SHP77 treated with DMSO at 0.1 percent for 48 hours (cell line): ENCODE data around the gene KCNH4.
"Not testable (repeated sequence)": the region's sequence is repeated elsewhere in the genome, so short reads cannot be mapped to it uniquely, and the experiment has no call there.

Source experiments
- DNase-seq: peaks from one replicate; lab custom pipeline; 2025; lab: John Stamatoyannopoulos, UW

Gene KCNH4

DNA sequence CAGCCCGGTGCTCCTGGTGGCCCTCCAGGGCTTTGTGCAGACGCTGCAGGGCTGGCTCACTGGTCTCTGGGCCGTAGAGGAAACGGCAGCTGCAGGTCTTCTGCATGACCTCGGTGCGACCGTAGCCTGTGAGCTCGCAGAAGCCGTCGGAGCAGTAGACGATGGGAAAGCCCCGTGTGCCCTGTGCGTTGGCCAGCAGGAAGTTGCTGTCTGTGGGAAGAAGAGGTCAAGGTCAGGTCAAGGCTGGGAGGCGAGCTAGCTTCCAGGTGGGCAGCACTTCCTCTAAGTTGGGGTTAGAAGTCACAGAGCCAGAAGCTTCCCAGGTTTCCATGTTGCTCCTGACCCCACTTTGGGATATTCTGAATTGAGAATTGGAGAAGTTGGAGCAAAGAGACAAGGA is 2.1 kb downstream of the KCNH4 start:
- DNase-seq, result peak; percentile 4

DNA sequence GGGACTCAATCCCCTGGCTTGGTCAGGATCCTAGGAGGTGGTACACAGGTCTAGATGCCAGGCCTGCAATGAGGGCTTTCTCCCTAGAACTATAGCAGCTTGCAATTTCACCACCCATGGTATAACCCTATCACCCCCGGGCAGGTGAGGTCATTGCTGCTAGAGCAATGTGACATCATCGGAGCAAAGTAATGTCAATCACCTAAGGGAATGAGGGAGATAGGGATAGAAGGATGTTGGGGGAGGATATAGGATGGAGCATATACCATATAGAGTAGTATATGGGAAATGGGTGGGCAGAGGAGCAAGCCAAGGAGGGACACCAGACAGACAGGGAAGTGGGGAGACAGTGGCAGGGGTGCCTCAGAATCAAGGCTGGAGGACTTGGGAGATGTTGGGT is 3.3 kb downstream of the KCNH4 start:
- no peak for DNase-seq

DNA sequence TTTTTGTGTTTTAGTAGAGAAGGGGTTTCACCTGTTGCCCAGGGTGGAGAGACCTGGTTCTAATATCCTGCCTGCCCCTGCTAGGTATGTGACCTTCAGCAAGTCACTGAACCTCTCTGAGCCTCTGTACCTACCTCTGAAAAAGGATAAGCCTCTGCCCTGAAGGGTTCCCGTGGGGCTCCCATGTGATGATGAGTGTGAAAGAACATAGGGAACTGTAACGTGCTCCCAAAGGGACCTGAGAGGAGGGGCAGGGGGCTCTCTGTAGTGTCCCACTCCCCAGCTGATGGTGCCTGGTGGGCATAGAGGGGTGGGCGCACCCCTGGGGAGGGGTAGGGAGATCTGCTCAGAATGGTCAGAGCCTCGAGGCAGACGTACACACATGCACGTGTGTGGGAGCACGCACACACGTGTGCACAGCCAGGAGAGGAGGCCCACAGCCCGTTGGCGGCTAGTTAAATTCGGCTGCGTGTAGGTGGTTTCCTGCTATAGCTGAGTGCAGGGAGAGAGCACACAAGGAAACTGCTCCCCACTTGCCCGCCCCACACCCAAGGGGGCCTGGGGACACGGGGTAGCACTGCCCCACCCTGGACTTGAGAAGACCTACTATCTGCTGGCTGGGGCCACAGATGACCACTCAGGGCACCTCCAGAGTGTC is 6.7 kb downstream of the KCNH4 start:
- DNase-seq, result no peak

GRCh38 chr17:42171831-42172230 is 9.1 kb downstream of the KCNH4 start:
- no peak for DNase-seq

- DNase-seq, result no peak
Observed at GRCh38 chr17:42169351-42169750, 11.6 kb downstream of the KCNH4 start.

DNA sequence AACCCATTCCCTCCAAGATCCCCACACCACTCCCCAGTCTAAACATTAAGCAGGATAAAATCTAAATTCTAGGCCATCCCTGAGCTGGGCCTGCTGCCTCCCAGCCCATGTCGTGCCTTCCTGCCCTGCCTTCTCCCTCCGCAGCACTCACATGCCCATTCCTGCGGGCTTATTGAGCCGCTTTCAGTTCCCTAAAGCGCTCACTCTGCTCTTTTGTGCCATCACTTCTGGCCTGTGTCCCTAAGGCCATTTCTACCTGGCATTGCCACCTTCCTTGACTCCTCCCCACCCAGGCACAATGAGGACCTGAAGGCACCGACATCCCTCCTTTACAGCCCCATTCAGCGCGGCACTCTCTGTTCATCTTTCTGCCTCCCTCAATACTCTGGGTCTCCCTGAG is 13.1 kb downstream of the KCNH4 start:
- DNase-seq, result no peak

DNA sequence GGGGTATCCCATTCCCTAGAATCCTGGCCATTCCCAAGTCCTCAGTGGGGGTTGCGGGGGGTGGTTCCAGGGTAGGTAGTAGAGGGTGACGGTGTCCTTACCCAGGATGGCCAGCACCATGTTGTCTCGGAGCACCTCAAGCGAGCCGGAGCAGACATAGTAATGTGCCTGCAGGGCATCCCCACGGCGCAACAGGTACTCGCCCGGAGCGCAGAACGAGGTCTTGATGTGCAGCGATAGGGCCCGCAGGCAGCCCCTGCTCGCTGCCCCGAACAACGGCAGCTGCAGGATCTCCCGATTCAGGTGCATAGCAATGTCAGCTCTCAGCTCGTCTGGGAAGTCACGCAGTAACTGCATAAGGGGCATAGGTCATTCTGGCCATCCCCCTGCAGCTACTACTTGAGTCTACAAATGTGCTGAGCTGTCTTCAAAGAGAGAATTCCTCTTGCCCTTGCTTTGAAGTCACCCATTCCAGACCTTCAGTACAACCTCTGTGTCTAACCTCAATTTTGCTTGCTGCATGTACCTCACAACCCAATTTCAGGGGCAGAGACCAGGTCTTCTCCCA is 14.7 kb downstream of the KCNH4 start:
- no peak for DNase-seq

GRCh38 chr17:42165751-42166150 is 15.2 kb downstream of the KCNH4 start:
- no peak for DNase-seq

DNA sequence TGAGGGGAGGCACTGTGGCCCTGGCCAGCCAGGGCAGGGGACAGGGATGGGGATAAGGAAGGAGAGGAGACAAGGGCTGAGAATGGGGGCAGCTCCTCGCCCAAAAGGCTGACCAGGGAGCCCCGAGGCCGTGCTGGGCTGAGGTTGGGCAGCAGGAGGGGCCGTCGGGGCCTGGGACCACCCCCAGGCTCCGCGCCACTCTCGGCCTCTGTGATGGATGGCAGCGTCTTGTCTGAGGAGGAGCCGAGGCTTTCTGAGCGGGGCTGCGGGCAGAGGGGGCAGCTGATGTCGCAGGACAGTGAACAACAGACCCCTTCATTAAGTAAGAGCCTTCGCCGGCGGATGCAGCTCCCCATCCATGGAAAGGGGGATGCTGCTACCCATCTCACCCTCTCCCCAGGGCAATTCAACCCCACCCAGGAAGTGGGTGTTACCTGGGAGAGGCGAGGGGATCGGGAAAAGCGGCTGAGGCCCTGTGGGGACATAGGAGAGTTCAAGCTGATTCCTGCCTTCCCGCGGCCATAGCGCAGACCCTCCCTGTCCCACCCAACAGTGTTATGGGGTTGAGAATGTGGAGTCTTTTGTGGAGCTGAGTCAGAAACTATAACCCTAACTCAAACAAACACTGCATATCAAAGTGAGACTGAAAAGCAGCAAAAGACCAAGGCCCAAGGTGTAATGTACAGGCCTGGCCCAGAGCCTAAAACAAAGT is 17.1 kb downstream of the KCNH4 start:
- DNase-seq, result no peak

GRCh38 chr17:42163113-42163512 is 17.8 kb downstream of the KCNH4 start:
- DNase-seq, result no peak

DNA sequence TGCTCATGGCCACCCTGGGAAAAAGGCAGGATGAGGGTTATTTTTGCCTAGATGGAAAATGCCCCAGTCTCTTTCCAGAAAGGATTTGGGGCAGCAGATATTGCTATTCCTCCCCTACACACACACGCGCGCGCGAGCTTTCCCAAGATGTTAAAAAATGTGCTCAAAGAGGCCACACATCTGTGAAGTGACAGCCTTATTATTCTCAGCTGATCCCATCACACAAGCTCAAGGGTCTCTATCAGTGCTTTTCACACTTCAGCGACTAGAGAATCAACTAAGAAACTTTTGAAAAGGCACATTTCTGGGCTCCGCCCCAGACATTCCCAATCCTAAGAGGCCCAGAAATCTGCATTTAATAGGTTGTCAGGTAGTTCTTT is 20.4 kb downstream of the KCNH4 start:
- DNase-seq, result no peak

- no peak for DNase-seq
Observed at GRCh38 chr17:42159796-42160530, 21.0 kb downstream of the KCNH4 start.

GRCh38 chr17:42155614-42156045 is 25.3 kb downstream of the KCNH4 start:
- DNase-seq, result no peak

- DNase-seq, result no peak
Observed at GRCh38 chr17:42153919-42154742, 26.8 kb downstream of the KCNH4 start.

DNA sequence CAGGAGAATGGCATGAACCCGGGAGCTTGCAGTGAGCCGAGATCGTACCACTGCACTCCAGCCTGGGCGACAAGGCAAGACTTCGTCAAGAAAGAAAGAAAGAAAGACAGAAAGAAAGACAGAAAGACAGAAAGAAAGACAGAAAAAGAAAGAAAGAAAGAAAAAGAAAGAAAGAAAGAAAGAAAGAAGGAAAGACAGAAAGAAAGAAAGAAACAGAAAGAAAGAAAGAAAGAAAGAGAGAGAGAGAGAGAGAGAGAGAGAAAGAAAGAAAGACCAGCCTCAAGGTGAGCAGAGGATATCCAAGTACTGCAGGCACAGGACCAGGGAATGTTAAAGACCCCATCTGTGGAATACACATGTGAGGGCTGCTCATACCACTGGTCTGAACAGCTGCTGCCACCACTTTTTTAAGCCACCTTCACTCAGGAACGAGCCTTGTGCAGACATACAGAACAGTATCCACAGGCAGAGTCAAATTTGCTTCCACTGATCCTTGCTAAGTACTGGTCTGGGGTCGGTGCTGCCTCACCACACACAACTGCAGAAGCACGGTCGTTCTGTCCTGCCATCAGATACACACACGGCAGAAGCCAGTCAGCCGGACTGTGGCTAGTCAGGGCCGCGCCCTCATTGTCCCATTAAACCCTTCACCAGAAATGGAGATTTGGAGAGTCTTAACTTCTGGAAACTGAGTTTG is 33.9 kb downstream of the KCNH4 start:
- no peak for DNase-seq

- DNase-seq, result not testable (repeated sequence)
Observed at GRCh38 chr17:42143138-42143537, 37.8 kb downstream of the KCNH4 start.

DNA sequence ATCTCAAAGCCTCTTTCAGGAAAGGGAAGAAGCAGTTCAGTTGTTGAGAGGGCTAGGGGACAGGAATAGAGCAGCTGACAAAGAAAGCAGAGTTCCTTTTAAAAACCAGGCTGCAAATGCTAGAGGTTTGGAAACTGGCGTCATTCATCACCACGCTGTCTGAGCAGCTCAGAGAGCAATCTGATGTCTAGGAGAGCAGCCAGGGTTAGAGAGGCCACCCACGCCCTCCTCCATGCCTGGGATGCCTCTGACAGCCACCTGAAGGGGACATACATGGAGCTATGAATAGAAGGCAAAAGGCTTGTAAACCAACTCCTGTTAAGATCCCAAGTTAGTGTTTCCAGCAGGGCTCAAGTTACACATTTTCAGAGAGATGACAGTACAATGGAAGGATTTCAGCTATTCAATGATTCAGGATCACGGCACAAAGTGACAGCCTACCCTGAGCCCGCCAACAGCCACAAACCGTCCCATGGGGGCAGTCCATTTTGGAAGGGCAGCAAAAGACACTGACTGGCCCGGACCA is 38.5 kb downstream of the KCNH4 start:
- no peak for DNase-seq

DNA sequence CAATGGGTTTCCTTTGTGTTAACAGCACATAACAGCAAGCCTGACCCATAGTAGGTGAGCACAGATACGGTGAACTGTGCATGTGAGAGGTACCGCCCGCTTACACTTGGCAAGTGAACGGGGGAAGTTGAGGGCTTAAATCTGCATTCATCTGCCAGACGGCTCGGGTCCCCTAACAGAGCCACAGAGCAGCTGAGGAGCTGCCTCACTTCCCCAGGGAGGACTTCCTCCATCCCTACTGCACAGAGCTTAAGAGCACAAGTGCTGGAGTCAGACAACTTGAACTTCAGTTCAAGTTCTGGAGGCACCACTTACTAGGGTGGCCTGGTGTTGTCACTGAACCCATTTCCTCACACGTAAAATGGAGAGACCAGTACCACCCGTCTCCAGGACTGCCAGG is 39.6 kb downstream of the KCNH4 start:
- no peak for DNase-seq

GRCh38 chr17:42140690-42141089 is 40.3 kb downstream of the KCNH4 start:
- not testable (repeated sequence) for DNase-seq

DNA sequence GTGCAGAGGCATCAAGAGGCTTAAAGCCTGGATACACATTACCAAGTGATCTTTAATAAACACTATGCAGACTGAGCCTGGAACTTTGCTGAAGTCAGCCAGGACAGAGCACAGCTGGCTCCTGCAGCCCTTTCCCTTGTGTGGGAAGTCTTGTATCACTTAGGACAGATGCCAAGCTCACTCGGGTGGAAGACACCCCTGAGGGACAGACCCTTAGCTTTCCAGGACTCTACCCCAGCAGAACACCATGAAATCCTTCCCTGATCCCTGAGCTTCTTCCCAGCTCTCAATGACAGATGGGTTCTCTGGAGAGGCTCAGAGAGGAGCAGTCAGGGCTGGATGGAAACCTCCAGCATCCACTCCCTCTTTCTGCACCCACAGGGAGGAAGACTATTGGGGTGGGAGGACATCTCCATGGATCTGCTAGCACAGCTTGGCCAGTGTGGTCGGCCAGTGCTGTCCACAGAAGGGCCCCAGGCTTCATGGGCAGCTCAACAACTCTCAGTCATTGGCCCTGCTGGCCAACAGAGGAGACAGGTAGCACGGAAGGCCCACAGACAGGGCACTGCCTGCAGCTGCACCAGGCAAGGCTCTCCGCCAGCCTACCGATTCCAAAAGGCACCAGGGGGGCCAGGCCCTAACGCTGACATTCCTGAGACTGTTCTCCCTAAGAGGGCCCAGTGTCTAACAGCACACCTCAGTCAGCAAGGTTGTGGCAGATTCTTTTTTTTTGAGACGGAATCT is 42.0 kb downstream of the KCNH4 start:
- no peak for DNase-seq
